HepG2 (cell line): ENCODE measurements around the gene VPS37B. TPM values are rescaled to one million over a fixed set of nuclear protein-coding genes. Genes with fewer than 3 reads are reported as not detected.

ENCODE experiments used
- ADNP ChIP-seq: sonication (generic); formaldehyde crosslinking; IDR thresholded peaks from 2 replicates; pipeline ENCODE4 v1.4.0; 2020; ENCODE audit warnings: missing genetic modification reagents
- BRCA1 ChIP-seq: sonication (generic); formaldehyde crosslinking; IDR thresholded peaks from 2 replicates; pipeline ENCODE4 v1.4.0; 2020; ENCODE audit warnings: missing genetic modification reagents
- GMEB2 ChIP-seq: IDR thresholded peaks from 2 replicates; pipeline ENCODE4 v1.6.1; 2016; ENCODE audit warnings: missing biosample characterization, missing genetic modification reagents, low read depth
- HMG20A ChIP-seq: IDR thresholded peaks from 2 replicates; pipeline ENCODE4 v1.6.1; 2016; ENCODE audit warnings: borderline replicate concordance
- JUNB ChIP-seq: sonication (generic); formaldehyde crosslinking; IDR thresholded peaks from 2 replicates; pipeline ENCODE4 v1.8.0; 2022; ENCODE audit warnings: missing genetic modification reagents, mild to moderate bottlenecking, borderline replicate concordance
- KLF12 ChIP-seq: sonication (generic); formaldehyde crosslinking; IDR thresholded peaks from 2 replicates; pipeline ENCODE4 v1.4.0; 2020; ENCODE audit warnings: missing genetic modification reagents, borderline replicate concordance
- SNAPC5 ChIP-seq: sonication (generic); formaldehyde crosslinking; IDR thresholded peaks from 2 replicates; pipeline ENCODE4 v1.8.1; 2023; ENCODE audit warnings: mild to moderate bottlenecking, missing genetic modification reagents, borderline replicate concordance
- TBL1XR1 ChIP-seq: fragments of 150-350 bp; IDR thresholded peaks from 2 replicates; pipeline ENCODE4 v1.6.1; 2014; ENCODE audit warnings: borderline replicate concordance, low read length; ENCODE audit not compliant: partially characterized antibody
- TIGD3 ChIP-seq: sonication (generic); formaldehyde crosslinking; IDR thresholded peaks from 2 replicates; pipeline ENCODE4 v1.5.1; 2020; ENCODE audit warnings: mild to moderate bottlenecking, missing genetic modification reagents, borderline replicate concordance
- UBTF ChIP-seq: sonication (generic); formaldehyde crosslinking; IDR thresholded peaks from 2 replicates; pipeline ENCODE4 v1.4.0; 2020; ENCODE audit warnings: mild to moderate bottlenecking, missing genetic modification reagents
- ZMYM4 ChIP-seq: sonication (generic); formaldehyde crosslinking; IDR thresholded peaks from 2 replicates; pipeline ENCODE4 v1.8.1; 2023; ENCODE audit warnings: mild to moderate bottlenecking, missing genetic modification reagents
- ZNF20 ChIP-seq: sonication (generic); formaldehyde crosslinking; IDR thresholded peaks from 2 replicates; pipeline ENCODE4 v1.4.0; 2020; ENCODE audit warnings: mild to moderate bottlenecking, moderate library complexity, missing genetic modification reagents
- ZNF276 ChIP-seq: sonication (generic); formaldehyde crosslinking; IDR thresholded peaks from 2 replicates; pipeline ENCODE4 v1.4.0; 2020; ENCODE audit warnings: mild to moderate bottlenecking, low read depth, missing genetic modification reagents
- ZNF281 ChIP-seq: sonication (generic); formaldehyde crosslinking; IDR thresholded peaks from 2 replicates; pipeline ENCODE4 v1.4.0; 2020; ENCODE audit warnings: missing genetic modification reagents, borderline replicate concordance
- ZNF546 ChIP-seq: sonication (generic); formaldehyde crosslinking; conservative IDR thresholded peaks from 2 replicates; pipeline ENCODE4 v1.8.1; 2023; ENCODE audit warnings: mild to moderate bottlenecking, missing genetic modification reagents
- ZNF704 ChIP-seq: sonication (generic); formaldehyde crosslinking; IDR thresholded peaks from 2 replicates; pipeline ENCODE4 v1.8.1; 2023; ENCODE audit warnings: mild to moderate bottlenecking, inconsistent platforms, moderate library complexity, missing genetic modification reagents, borderline replicate concordance
- ZNF749 ChIP-seq: sonication (generic); formaldehyde crosslinking; IDR thresholded peaks from 2 replicates; pipeline ENCODE4 v1.8.0; 2022; ENCODE audit warnings: mild to moderate bottlenecking, missing genetic modification reagents, moderate library complexity, borderline replicate concordance
- ZNF891 ChIP-seq: sonication (generic); formaldehyde crosslinking; IDR thresholded peaks from 2 replicates; pipeline ENCODE4 v1.5.0; 2020; ENCODE audit warnings: mild to moderate bottlenecking, missing genetic modification reagents
- polyA plus RNA-seq, 8 experiments: library from polyadenylated mRNA; depleted of rRNA in 3 of 8; stranded (reverse) in 7 of 8; unstranded in 1 of 8; fragments of >200 nt; fragmentation: Illumina TruSeq in 4 of 8; extraction: Trizol in 4 of 8; gene quantifications; 2 replicates each; pipeline versions ENCODE4 v1.2.1 to v1.2.3, GENCODE V29; 2011 to 2016; ENCODE audit warnings: low read depth in 4 of 8, missing spikeins in 1 of 8, mixed read lengths in 1 of 8; ENCODE audit not compliant: insufficient read depth in 1 of 8
- total RNA-seq, 5 experiments: library from RNA; depleted of rRNA; stranded (reverse); fragments of >200 nt; fragmentation: Illumina TruSeq; extraction: Trizol; gene quantifications; 2 replicates each; pipeline ENCODE4 v1.2.3, GENCODE V29; 2016; ENCODE audit warnings: low read depth in 1 of 5

The VPS37B gene
- total and polyA plus RNA-seq, 2 of the 13 experiments (the other 11 are each of a cell fraction or from before 2014, with no cell fraction given): 4.6 to 5.3 TPM

GRCh38 chr12:122866379-122866778 is 29.5 kb downstream of the VPS37B start (continued):
- TF ChIP-seq TIGD3 (CRISPR knock-in tag) (no peak), ZNF281 (CRISPR knock-in tag) (no peak), BRCA1 (no peak), ZNF749 (no peak), SNAPC5 (CRISPR knock-in tag) (no peak), KLF12 (CRISPR knock-in tag) (no peak), ZMYM4 (no peak), HMG20A (CRISPR knock-in tag) (no peak; the same call in 1 of the 2 replicates), ZNF891 (CRISPR knock-in tag) (no peak), ZNF276 (CRISPR knock-in tag) (no peak), ZNF704 (CRISPR knock-in tag) (no peak), TBL1XR1 (no peak), ADNP (CRISPR knock-in tag) (no peak), JUNB (CRISPR knock-in tag) (no peak), ZNF20 (CRISPR knock-in tag) (no peak), UBTF (CRISPR knock-in tag) (peak; percentile 31; the same call in 1 of the 2 replicates), GMEB2 (CRISPR knock-in tag) (no peak), ZNF546 (no peak)
